ENCODE data around the gene ISM1.
A peak's percentile ranks its signal among the peaks of the same experiment; 100 is the strongest.

ISM1 gene

GRCh38 chr20:13313201-13313600, 92.1 kb downstream of the ISM1 start:
- DNase-seq (ENCODE audit: low spot score): no peak

GRCh38 chr20:13317439-13317838, 96.4 kb downstream of the ISM1 start:
- DNase-seq (ENCODE audit: low spot score): no peak

- no peak for DNase-seq (ENCODE audit: low spot score)
These were observed 97.9 kb downstream of the ISM1 start for GRCh38 chr20:13318871-13319521.

- no peak for DNase-seq (ENCODE audit: low spot score)
These were observed 99.6 kb downstream of the ISM1 start for GRCh38 chr20:13320702-13321101.

GRCh38 chr20:13321416-13321815, 100.3 kb downstream of the ISM1 start:
- no peak for DNase-seq (ENCODE audit: low spot score)

GRCh38 chr20:13322198-13322597, 101.1 kb downstream of the ISM1 start:
- no peak for DNase-seq (ENCODE audit: low spot score)

GRCh38 chr20:13322621-13323020, 101.5 kb downstream of the ISM1 start:
- DNase-seq (ENCODE audit: low spot score): no peak

GRCh38 chr20:13325033-13325432, 104.0 kb downstream of the ISM1 start:
- peak; percentile 45 for DNase-seq (ENCODE audit: low spot score)

- no peak for DNase-seq (ENCODE audit: low spot score)
These were observed 104.8 kb downstream of the ISM1 start for GRCh38 chr20:13325796-13326340.

- DNase-seq (ENCODE audit: low spot score): no peak
These were observed 110.5 kb downstream of the ISM1 start for GRCh38 chr20:13331536-13331935.

- DNase-seq (ENCODE audit: low spot score): no peak
These were observed 112.0 kb downstream of the ISM1 start for GRCh38 chr20:13333036-13333435.

- no peak for DNase-seq (ENCODE audit: low spot score)
These were observed 112.7 kb downstream of the ISM1 start for GRCh38 chr20:13333793-13334192.

GRCh38 chr20:13336308-13337089, 115.4 kb downstream of the ISM1 start:
- DNase-seq (ENCODE audit: low spot score): no peak

GRCh38 chr20:13337090-13337784, 116.2 kb downstream of the ISM1 start:
- no peak for DNase-seq (ENCODE audit: low spot score)

- DNase-seq (ENCODE audit: low spot score): no peak
These were observed 117.1 kb downstream of the ISM1 start for GRCh38 chr20:13338097-13338661.

GRCh38 chr20:13338999-13339411, 117.9 kb downstream of the ISM1 start:
- DNase-seq (ENCODE audit: low spot score): peak; percentile 35

GRCh38 chr20:13340088-13340487, 119.0 kb downstream of the ISM1 start:
- no peak for DNase-seq (ENCODE audit: low spot score)

- DNase-seq (ENCODE audit: low spot score): no peak
These were observed 120.8 kb downstream of the ISM1 start for GRCh38 chr20:13341737-13342393.

- DNase-seq (ENCODE audit: low spot score): no peak
These were observed 121.6 kb downstream of the ISM1 start for GRCh38 chr20:13342469-13343242.

GRCh38 chr20:13344671-13345070, 123.6 kb downstream of the ISM1 start:
- no peak for DNase-seq (ENCODE audit: low spot score)
